DMS153 (cell line): ENCODE data around the gene ADRA2C.
"Not testable (repeated sequence)": the region's sequence is repeated elsewhere in the genome, so short reads cannot be mapped to it uniquely, and the experiment has no call there.

Experiments
- DNase-seq: peaks from one replicate; lab custom pipeline; 2025; lab: John Stamatoyannopoulos, UW

Gene ADRA2C

DNA sequence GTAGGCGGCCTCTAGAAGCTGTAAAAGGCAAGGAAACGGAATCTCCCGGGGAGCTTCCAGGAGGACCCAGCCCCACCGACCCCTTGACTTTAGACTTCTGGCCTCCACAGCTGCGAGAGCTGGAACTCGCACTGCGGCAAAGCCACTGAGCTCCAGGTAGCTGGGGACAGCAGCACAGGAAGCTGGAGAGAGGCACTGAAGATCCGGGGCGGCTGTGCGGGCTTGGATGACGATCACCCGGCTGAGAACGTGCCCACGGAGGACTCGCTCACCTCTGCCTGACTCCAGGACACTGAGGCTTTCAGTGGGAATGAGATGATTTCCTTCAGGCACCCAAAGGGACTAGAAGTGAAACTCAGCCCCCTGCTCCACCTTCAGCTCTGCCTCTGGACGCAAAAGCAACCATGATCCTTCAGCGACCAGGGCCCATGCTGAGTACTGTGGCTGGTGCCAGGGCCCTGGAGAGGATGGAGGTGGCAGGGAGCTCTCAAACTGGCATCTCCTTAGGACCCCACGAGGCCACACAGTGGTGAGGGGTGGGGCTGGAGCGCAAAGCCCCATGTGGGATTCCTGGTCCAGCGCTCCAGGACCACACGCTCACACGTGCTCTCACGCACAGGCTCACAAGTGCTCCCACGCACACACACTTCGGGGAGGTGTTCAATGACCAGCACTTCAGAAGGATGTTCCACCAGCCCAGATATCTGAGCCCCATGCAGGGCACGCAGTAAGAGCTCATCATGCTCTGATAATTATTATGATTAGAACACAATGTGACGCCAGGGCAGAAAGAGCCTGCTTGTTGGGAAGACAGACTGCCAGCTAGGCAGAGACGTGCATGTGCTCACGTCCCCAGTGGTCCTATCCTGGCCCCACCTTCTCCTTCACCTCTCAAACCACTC lies 47.2 kb downstream of the ADRA2C start:
- DNase-seq = no peak

DNA sequence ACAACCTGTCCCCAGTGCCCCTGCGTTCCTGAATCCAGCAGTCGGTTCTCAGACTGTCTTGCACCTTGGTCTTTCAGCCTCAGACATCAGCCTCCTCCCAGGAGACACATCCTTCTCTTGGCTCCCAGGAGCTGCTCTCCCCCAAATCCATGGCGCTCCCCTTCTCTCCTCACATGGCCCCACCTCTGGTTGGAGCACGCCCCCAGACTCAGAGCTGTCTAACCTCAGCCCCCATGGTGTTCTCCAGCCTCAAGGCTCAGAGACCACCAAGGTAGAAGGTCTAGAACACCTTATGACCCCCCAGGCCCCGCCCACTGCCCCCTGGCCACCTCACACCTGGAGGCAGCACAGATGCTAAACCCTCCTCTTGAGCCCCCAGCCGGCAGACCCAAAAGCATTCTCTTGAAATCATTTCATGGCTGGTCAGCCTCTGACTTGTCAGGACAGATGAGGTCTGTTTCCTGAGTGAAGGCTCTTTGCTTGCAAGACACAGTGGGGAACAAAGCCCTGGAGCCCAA lies 47.9 kb downstream of the ADRA2C start:
- DNase-seq = no peak

- DNase-seq = not testable (repeated sequence)
These were observed 48.7 kb downstream of the ADRA2C start for GRCh38 chr4:3814838-3815237.

- DNase-seq = no peak
These were observed 50.2 kb downstream of the ADRA2C start for GRCh38 chr4:3816256-3816825.

DNA sequence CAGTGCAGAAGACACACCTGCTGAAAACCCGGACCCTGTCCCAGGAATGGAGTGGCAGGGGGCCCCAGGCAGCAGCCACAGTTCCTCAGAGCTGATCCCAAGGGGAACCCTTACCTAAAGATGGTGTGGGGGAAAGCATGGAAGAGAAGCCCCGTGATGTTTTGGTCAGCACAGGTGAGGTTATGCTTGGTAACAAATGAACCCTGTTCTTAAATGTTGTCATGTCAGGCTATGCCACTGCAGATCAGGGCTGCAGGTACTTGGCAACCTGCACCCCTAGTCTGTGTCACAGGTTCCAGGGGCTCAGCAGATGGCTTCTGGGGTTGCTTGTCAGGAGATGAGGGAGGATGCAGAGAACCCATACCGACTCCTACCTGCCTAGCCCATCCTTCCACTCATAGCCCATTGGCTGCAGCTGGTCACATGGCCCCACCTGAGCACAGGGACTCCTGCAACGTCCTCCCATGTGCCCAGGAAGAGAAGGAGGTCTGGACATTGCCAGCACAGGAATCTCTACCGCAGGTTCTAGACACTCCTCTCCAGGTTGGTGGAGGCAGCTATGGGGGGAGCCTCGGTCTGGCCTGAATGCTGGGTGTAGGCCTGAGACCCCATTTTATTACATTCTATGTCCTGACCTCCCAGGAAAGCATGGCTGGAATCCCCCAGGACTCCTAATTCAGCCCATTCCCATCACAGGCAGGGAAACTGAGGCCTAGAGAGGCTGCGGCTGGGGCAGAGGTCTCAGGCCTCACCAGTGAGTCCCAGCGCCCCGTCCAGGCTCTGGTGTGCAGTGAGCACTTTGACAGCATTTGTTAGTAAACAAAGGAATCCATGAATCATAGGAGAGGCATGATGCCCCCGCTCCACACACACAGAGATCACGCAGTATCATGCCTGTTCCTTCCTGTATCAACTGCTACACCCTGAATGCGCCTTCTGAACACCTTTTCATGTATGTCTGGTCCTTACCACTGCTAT lies 51.1 kb downstream of the ADRA2C start:
- no peak for DNase-seq
